HG03457 (cell line): ENCODE measurements around the gene CCM2.
"Not testable (repeated sequence)": the region's sequence is repeated elsewhere in the genome, so short reads cannot be mapped to it uniquely, and the experiment has no call there.

ENCODE experiments used
- ATAC-seq: cut with Tn5 transposase; IDR thresholded peaks from one replicate; pipeline ENCODE4 v1.9.1; 2021; ENCODE audit warnings: moderate number of reproducible peaks; ENCODE audit not compliant: unreplicated experiment

Gene CCM2

DNA sequence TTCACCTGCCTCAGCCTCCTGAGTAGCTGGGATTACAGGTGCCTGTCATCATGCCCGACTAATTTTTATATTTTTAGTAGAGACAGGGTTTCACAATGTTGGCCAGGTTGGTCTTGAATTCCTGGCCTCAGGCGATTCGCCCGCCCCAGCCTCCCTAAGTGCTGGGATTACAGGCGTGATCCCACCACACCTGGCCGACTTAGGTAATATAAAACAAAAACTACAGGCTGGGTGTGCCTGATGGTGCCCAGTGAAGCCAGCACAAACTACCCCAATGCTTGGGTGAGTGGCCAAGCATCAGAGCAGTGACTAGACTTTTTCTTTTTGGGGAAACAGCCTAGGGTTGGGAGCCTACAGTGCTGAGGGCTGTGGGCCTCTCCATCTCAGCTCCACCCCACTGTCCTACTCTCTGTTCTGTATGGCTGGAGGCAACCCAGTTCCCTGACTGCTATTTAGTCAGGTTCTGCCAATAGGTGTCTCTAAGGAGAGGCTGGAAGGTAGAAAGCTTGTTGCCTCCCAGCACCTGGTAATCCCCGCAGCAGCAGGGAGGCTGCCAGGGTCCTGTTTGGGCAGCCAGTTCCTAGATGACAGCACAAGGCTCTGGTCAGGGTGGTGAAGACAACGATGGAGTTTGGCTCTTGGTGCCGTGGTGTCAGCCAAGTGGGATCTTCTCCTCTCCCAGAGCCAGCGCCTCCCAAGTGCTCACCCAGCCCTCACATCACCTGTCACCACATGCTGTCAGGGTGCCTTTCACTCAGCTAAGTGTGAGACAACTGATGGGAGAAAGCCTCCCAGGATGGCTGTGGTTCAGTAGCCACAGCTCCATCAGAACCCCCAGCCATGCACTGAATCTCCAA lies 99.2 kb downstream of the CCM2 start:
- ATAC-seq = no peak

DNA sequence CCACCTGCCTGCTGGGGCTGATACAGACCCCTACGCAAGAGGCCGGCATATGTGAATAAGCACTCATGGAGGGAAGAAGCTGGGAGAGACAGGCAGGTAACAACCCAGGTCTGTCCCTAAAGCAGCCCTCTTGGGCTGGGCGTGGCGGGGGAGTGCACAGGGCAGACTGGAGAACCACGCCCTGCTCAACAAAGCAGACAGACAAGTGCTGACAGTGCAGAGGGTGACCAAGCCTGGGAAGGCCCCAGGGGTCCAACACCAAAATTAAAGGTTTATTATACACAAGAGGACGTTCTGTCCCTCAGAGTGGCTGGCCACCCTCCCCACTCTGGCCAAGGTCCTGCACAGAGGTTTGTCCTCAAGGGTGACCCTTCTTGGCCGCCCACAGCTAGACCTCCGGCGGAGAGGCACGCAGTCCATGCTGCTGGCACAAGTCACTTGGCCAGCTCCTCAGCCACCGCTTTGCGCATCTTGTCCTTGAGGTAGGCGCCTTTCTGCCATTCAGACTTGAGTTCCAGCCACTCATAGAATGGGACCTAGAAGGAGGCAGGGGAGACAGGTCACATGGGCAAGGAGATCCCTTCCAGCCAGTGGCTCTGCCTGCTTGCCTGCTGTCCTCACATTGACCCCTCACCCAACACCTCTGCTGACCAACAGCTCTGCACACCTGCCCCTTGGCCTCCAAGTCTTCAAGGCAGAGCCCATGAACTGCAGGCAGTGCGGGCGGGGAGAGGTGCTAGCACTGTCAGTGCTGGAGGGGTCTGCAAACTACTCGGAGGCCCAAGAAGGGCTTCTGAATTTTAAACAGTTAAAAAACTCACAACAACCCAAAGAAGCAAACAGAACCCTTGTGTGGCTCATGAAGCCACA lies 100.1 kb downstream of the CCM2 start:
- ATAC-seq = no peak

DNA sequence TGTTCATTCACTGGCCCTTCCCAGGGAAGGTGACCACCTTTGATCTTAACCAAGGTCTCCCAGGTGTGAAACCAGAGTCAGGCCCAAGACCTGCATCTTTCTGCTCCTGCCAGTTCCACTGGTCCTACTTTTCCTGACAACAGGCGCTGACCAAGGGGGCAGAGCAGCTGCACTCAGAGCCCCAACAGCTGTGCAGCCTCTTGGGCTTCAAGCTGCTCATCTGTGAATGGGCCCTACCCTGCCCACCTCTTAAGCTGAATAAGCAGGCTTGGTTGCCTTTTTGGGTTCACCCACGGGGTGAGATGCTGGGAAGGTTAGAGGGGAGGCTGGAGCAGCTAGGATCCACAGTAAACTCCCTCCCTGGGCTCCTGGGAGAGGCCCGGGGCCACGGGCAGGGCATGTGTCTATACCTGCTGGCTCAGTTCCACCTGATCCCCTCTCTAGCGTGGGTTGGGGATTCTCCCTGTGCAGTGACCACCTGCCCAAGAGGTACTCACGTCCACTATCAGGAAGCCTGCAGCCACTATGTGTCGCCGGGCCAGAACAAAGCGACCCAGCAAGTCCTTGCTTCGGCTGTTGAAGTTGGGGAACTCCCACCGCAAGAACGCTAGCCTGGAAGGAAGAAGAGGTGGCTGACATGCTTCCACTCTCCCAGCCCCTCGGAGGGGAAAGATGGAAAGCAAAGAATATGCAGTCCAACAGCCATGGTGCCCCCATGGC lies 100.9 kb downstream of the CCM2 start:
- no peak for ATAC-seq

DNA sequence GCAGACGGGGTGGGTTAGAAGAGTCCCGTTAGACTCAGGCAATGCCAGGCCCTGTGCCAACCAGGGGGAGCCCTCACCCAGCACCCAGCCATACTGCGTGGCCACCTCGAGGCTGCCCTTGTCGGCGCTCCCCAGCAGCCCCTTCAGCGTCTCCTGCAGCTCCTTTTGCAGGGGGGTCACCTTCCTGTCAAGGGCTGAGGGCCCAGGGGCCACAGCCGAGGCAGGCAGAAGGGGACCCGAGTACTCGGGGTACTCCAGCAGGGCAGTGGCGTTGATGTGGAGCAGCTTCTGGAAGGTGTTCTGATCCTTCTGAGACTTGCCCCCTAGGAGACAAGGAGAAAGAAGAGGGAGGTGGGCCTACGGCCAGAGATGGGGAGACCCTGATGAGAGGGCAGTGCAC lies 101.7 kb downstream of the CCM2 start:
- ATAC-seq = no peak

DNA sequence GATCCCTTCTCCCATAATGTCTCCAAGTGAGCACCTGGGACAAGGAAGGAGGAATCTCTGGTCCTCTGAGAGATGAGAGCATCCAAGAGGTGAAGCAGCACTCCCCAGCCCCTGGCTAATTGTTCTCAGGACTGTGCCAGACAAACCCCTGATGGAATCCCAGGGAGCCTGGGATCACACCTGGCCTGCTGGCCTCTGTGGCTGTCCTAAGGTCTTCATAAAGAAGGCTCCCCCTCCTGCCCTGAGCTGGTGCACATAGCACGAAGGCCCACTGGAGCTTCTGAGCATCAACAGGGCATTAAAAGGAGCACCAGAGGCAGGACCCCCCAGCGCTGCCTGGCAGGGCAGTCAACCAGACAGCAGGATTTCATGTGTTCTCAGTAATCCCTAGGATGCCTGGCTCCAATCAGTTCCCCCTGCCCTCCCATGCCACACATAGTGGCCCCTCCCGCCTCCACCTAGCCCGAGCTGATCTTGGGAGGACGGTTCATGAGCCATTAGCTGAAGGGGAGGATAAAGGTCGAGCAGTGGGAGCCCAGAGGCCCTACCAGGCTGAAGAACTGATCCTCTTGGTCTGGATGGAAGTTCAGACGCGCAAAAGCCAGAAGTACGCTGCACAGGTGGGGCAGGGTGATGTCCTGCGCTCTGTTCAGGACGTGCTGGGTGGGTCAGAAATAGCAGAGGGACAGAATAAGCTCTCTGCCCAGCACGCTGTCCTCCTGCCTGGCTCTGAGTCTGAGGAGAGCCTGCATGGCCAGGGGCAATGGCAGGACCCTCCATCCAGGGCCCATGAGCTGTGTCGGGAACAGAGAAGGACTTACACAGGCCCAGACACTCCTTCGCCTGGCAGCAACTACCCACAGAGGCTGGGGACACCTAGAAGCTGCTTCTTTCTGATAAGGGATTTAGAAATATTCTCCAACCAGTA lies 103.0 kb downstream of the CCM2 start:
- no peak for ATAC-seq

DNA sequence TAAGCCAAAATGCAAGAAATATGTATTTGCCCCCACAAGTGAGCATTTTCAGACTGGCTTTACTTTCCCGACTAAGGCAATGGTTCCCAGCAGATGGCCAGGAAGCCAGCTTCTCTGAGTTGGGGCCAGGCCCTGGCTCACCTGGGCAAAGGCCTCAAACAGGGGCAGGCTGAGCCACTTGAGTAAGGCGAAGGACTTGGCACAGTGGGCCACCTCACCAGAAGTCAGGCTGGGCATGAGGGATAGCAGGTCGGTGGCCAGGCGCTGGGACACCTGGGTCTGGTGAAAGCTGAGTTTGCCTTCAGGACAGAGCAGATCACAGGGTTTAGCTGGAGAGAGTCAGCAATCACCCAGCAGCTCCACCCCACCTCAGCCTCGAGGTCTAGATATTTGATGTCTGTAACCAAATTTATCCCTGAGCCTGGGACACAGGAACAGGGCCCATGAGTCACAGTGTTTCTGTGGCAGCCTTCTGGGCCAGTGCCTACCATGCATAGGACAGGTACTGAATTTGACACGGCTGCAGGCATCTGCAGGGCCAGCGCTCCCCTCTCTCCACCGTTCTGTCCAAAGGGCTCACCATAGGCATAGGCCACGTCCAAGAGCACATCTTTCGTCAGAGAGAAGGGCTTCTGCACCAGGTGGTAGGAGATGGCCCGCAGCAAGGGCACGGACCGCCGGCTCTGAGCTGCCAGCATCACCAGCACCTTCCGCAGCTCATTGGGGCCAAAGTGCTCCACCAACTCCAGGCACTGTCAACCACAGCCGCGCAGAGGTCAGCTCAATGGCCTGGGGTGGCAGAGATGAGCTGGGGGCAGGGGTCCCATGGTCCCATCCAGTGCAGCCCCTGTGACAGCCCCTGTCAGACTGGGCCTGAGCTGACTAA lies 104.2 kb downstream of the CCM2 start:
- ATAC-seq = no peak

DNA sequence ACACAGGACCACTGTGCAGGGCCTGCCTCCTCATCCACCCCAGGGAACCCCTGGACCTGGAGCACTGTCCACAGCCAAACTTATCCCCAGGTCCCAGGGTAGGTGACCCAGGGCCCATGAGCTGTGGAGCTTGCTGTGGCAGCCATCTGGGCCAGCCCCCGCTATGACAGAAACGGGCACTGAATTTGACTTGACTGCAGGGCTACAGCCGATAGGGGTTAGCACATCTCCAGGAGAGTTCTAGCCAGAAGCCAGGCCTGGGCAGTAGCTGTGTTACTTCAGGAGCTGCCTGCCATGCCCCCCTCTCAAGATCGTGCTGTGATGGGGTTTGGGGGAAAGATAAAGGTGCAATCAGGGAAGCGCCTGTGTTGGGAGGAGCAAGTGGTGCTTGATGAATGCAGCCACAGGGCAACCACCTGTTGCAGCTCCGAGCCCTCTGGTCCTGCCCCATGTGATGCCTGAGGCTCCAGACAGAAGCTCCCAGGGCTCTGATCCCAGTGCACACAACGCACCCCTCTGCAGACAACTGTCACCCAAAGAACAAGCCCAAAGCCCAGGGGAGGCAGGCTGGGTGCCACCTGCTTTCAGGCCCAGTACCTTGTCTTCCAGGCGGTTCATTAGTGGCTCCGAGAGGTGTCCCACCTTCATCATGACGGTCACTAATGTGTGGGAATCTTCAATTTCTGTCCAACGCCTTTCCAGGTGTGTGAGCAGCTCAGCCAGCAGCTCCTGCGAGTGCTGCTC lies 105.0 kb downstream of the CCM2 start:
- no peak for ATAC-seq

DNA sequence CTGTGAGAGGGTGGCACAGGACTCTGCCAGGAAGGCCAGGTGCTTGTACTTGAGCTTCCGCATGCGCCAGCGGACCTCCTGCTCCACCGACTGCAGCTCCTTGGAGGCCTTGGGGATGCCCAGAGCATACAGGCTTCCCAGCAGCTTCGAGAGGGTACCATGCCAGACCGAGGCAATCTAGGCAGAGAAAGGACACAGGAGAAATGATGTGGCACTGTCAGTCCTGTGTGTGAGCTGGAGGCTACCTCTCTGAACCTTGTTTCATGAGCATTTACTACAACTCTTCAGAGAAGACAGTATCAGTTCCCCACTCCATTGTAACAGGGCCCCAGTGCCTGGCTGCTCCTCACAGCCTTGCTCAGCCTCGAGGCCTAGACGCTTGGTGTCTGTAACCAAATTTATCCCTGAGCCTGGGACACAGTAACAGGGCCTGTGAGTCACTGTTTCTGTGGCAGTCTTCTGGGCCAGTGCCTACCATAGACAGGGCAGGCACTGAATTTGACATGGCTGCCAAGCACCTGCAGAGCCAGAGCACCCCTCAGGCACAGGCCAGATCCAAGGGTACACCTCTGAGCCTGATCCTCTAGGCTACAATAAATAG lies 105.7 kb downstream of the CCM2 start:
- no peak for ATAC-seq

DNA sequence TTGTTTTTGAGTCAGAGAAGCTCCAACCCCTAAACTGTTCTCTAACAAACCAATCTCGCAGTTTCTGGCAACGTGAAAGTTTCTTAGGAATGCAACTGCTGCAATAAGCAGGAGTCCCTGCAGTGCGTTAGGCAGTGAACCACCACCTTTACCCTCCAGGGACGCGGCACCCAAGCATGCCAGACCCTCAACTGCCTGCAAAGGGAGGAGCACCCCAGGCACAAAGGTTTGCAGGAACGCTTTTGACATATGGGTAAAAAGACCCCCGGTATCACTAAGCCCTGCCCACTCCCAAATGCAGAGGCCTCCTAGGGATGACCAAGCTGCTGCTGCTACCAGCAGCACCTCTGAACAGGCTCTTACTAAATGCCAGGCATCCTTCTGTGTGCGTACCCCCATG lies 106.8 kb downstream of the CCM2 start:
- ATAC-seq = no peak

DNA sequence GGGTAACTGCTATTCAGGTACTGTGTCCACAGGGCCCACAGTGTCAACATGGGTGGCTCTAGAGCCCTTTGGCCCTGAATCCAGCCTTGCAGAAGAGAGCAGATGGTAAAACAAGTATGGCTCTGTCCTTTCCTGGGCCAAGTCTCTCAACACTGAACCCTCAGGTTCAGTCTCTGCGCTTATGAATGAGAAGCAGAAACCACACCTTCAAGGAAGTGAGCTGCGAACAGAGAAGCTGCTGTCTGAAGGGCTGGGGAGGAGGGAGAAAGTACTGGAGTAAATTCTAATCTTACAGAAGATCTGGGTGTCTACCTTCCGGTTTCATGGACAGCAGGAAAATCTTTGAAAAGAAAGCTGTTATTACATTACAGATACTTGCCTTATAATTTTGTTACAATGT lies 107.4 kb downstream of the CCM2 start:
- no peak for ATAC-seq

DNA sequence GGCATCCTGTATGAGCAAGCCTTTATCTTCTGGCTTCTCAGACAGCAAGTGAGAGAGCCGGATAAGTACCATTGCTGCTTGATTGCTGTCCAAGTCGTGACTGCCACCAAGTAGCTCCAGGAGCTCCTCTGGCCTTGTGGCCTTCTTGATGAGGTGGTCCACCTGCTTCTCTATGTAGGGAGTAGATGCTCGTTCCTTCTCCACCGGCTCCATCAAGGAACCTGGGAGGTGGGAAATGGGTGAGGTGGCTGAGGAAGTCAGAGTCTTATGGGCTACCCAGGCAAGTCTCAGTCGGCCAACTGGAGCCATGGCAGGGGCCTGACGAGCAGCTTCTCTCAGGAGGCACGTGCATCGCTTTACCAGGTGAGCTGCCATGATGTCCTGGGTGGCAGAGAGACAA lies 108.9 kb downstream of the CCM2 start:
- ATAC-seq = no peak

DNA sequence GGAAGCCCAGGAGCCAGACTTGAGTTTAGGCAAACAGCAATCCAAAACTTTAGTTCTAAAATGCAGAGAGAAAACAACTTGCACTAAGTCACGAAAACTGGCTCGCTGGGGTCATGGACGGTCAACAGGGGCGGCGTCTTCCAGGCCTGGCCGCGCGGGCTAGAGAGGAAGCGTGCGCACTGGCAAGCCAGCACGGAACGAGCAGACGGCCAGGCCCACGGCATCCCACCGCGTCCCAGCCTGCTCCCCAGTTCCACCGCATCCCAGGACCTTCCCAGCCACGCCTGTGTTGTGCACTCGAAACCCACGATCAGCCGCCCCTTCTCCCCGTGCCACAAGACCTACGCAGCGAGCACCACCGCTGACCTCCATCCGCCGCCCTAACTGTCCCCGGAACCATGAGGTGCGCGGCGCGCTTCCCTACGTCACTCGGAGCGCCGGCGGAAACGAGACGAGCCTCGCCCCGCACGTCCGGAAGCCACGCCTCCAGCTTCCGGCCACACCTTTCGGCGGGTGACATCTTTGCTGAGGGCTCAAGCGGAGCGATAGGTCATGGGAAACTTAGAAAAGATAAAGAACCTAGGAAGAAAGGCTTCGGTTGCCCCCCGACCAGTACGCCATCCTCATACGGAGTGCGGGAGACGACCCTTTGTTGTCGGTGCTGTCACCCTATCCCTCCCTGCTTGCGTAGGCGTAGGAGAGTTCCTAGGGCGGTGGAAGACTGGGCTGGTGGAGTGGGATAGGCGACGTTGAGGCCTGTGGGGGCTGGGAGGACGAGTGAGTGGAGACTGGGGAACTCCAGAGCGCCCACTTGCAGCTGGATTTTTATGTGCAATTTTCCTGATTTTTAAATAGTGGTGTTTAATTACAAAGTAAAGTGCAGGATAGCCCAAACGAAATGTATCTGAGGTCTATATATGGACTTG lies 111.6 kb downstream of the CCM2 start, which contains the start of gene TBRG4:
Gene TBRG4 (minus strand): TSS at position 400 of the 926 bp plus-strand sequence. CDS start 2,460 bp downstream, outside the sequence.
- ATAC-seq = peak; percentile 84

DNA sequence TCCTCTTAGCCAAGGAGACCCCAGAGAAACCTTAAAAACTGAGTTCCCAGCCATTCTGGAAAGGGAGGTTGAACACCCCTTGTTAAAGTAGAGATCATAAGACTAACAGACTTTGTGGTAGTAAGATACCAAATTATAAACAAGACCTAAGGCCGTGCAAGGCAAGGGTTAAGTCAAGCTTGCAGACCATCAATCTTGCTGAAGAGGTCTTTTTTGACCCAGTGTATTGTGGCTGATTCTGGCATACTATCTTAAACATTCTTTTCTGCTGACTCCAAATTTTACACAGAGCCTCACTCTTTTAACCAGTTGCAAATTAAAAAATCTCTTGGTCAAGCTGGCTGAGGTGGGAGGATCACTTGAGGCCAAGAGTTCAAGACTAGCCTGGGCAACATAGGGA lies 112.6 kb downstream of the CCM2 start:
- ATAC-seq = no peak

DNA sequence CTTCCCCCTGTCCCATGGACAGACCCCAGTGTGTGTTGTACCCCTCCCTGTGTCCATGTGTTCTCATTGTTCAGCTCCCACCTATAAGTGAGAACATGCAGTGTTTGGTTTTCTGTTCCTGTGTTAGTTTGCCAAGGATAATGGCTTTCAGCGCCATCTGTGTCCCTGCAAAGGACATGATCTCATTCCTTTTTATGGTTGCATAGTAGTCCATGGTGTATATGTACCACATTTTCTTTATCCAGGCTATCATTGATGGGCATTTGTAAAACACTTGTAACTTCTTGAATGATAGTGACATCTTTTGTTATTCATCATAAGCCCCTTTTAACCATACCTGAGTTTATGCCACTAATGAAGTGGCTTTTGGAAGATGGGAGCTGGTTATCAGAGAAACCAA lies 114.3 kb downstream of the CCM2 start:
- not testable (repeated sequence) for ATAC-seq

DNA sequence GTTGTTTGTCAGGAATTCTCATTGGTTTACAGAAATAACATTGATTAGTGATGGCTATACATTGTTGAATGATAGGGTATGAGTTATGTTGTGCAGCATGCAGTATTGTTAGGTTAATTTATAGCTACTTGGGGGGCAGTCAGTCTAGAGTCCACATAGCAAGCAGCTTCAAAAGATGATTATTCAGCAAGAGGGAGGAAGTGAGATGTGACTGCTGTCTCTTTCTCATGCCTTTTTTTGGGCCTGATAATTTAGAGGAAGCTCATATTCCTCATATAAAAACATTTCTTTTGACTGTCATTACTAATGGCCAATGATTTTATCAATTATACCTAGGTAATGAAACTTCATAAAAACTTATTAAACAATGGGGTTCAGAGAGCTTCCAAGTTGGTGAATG lies 114.9 kb downstream of the CCM2 start:
- ATAC-seq = no peak

DNA sequence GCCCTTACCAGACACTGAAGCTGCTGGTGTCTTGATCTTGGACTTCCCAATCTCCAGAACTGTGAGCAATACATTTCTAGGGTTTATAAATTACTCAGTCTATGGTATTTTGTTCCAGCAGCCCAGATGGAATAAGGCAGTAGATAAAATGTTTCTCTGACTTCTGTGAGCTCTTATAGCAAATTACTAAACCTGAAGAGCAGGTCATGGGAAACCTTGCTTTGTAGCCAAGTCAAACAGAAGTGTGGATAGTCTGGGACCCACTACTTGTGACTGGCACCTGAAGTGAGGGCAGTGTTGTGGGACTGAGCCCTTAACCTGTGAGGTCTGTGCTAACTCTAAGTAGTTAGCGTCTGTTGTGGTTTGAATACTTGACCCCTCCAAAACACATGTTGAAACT lies 116.0 kb downstream of the CCM2 start:
- no peak for ATAC-seq

DNA sequence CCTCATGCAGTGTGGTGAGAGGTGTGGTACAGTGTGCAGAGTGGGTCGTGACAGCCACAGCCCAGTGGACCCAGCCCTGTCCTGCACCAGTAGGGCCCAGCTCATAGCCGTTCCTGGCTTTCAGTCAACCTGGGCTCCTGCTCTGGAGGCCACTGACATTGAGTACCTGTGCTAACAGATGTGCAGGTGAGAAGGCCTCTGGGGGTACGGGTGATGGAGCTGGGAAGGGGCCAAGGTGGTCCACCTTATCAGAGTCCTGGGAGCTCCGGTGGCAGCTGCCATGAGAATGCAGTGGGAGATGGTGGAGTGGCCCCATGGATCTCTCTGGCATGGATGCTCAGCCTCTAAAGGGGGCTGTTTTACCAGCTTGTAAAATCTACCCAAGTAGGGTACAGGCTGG lies 117.6 kb downstream of the CCM2 start:
- no peak for ATAC-seq
